IMR-90 (cell line): ENCODE measurements around the gene DNASE1. TPM values are rescaled to one million over a fixed set of nuclear protein-coding genes. Genes with fewer than 3 reads are reported as not detected.

Source experiments
- CHD1 ChIP-seq: IDR thresholded peaks from 2 replicates; pipeline ENCODE4 v1.6.1; 2012; ENCODE audit warnings: low read depth, low read length, improper control_type of control experiment
- polyA plus RNA-seq, 3 experiments: library from polyadenylated mRNA; depleted of rRNA; stranded (reverse); fragments of >200 nt; gene quantifications; 2 replicates each; pipeline ENCODE4 v1.2.3, GENCODE V29; 2012; ENCODE audit warnings: low replicate concordance in 1 of 3
- total RNA-seq: library from RNA; depleted of rRNA; stranded (reverse); fragments of >200 nt; gene quantifications from 2 replicates; pipeline ENCODE4 v1.2.3, GENCODE V29; 2012; rRNA removed

DNASE1 gene
- total and polyA plus RNA-seq, 2 of the 4 experiments (the other 2 are of a cell fraction): 5.4 to 15.9 TPM

DNA sequence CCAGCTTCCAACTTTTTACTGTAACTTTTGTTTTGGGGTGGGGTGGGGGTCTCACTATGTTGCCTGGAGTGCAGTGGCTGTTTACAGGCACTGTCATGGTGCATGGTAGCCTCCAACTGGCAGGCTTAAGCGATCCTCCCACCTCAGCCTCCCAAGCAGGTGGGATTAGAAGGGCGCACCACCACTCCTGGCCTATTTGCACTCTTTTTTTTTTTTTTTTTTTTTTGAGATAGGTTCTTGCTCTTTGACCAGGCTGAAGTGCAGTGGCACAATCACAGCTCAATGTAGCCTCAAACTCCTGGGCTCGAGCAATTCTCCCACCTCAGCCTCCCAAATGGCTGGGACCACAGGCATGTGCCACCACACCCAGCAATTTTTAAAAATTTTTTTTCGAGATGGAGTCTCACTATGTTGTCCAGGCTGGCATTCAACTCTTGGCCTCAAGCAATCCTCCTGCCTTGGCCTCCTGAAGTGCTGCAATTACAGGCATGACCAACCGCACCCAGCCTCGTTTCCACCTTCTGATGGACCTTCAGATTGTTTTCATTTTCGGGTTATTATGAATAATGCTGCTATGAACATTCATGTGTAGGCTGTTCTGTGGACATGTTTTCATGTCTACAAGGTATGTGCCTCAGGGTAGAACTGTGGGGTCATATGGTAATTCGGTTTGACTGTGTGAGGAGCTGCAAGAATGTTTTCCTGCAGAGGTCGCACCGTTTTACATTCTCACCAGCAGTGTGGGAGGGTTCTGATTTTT is 51.9 kb downstream of the DNASE1 start (continued):
- TF ChIP-seq CHD1: no peak

Other genes starting within 250 kb of the DNASE1 start
- gene ZNF597, start 211.2 kb upstream of the DNASE1 start, total RNA-seq: 3.0 and 3.1 TPM in 2 replicates
- gene ZNF597, start 211.2 kb upstream of the DNASE1 start, polyA plus RNA-seq (2012; rRNA removed): 0.79 and 0.91 TPM in 2 replicates
- gene NAA60, start 211.0 kb upstream of the DNASE1 start, total RNA-seq: 5.6 and 7.5 TPM in 2 replicates
- 15.2 and 18.0 TPM in 2 replicates for gene NAA60, start 211.0 kb upstream of the DNASE1 start, polyA plus RNA-seq (2012; rRNA removed)
- gene C16orf90, start 159.2 kb upstream of the DNASE1 start, total RNA-seq: not detected in 2 replicates
- not detected in 2 replicates for gene C16orf90, start 159.2 kb upstream of the DNASE1 start, polyA plus RNA-seq (2012; rRNA removed)
- gene CLUAP1, start 153.7 kb upstream of the DNASE1 start, total RNA-seq: 6.8 and 13.3 TPM in 2 replicates
- gene CLUAP1, start 153.7 kb upstream of the DNASE1 start, polyA plus RNA-seq (2012; rRNA removed): 10.7 and 14.4 TPM in 2 replicates
- not detected in 2 replicates for gene NLRC3, start 77.3 kb upstream of the DNASE1 start, total RNA-seq
- gene NLRC3, start 77.3 kb upstream of the DNASE1 start, polyA plus RNA-seq (2012; rRNA removed): not detected in 2 replicates
- gene SLX4, start 43.1 kb upstream of the DNASE1 start, total RNA-seq: 1.3 and 1.7 TPM in 2 replicates
- 2.8 and 3.1 TPM in 2 replicates for gene SLX4, start 43.1 kb upstream of the DNASE1 start, polyA plus RNA-seq (2012; rRNA removed)
- gene TRAP1, start 62.8 kb downstream of the DNASE1 start, total RNA-seq: 137 and 145 TPM in 2 replicates
- gene TRAP1, start 62.8 kb downstream of the DNASE1 start, polyA plus RNA-seq (2012; rRNA removed): 139 and 172 TPM in 2 replicates
- gene CREBBP, start 226.0 kb downstream of the DNASE1 start, total RNA-seq: 7.3 and 8.3 TPM in 2 replicates
- 12.5 and 14.4 TPM in 2 replicates for gene CREBBP, start 226.0 kb downstream of the DNASE1 start, polyA plus RNA-seq (2012; rRNA removed)